GM18870 (cell line): ENCODE results near the gene CTIF.
"Not testable (repeated sequence)": the region's sequence is repeated elsewhere in the genome, so short reads cannot be mapped to it uniquely, and the experiment has no call there.

Experiments used
- ATAC-seq: cut with Tn5 transposase; IDR thresholded peaks from one replicate; pipeline ENCODE4 v1.9.1; 2021; ENCODE audit warnings: moderate library complexity; ENCODE audit not compliant: unreplicated experiment

The CTIF gene

GRCh38 chr18:48699761-48700160, 160.9 kb downstream of the CTIF start:
- ATAC-seq, result no peak

GRCh38 chr18:48700446-48700845, 161.6 kb downstream of the CTIF start:
- ATAC-seq, result no peak

- ATAC-seq, result no peak
Measured at GRCh38 chr18:48702346-48703027, 163.7 kb downstream of the CTIF start.

- no peak for ATAC-seq
Measured at GRCh38 chr18:48703028-48703386, 164.2 kb downstream of the CTIF start.

DNA sequence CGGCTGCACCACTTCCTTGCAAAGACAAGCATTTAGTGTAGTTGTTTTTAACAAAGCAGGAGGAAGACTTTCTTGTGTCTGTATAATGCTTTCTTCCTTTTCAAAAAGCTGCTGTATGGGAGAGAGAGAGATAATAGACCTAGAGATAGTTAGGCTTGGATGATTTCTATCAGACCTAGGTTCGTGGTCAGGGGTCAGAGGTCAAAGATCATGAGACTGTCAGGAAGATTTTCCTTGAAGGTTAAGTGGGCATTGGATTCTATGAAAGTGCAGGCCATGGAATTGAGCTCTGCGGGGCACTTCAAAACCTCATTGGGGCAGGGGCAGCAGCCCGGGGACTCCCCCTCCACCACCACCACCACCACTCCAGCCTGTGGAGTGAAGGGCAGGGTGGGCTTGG, 164.6 kb downstream of the CTIF start:
- no peak for ATAC-seq

DNA sequence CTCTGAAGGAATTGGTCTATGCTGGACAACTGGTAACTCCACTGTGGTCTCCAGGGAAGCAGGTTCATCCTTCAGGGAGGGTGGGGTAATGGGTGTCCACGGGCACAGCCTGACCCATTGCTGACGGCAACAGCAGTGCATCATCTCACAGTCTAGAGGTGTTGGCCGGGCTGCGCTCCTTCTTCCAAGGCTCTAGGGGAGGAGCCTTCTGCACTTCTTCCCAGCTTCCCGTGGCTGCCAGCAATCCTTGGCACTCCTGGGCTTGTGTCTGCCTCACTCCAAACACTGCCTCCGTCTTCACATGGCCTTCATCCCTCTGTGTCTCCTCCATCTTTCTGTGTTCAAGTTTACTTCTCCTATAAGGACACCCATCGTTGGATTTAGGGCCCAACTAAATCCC, 166.2 kb downstream of the CTIF start:
- ATAC-seq, result no peak

DNA sequence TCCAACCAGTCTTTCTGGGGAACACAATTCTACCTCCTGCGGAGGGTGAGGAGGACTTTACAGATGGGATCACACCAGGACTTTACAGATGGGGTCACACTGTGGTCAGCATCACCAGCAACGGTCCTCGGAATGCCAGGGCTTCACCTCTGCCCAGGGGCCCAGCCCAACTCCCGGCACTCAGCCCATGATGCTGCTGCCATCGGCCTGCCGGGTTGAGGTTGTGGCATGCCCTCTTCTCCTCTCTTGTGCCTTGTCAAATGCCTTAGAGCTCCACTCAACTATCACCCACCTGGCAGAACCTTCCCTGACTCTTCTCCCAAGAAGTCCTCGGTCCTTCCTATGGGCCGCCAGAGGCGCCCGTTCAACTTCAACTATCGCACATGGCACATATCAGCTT, 166.7 kb downstream of the CTIF start:
- ATAC-seq, result no peak

DNA sequence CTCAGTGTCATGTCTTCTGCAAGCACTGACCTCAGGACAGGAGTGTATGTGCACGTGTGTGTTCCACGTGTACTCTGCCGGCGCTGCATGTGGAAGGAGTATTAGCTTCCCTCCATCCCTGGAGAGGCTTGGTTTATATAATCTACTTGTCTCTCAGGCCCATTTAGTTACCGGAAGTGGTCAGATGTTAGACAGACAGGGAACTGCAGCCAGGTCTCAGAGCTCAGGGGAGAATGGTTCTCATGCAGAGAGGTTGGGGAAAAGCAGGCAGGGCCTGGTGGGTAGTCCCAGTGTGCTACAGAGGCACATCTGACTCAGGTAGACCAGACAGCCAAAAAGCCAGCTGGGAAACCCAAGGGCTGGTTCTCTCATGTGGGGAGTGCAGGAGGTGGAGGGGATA, 167.9 kb downstream of the CTIF start:
- ATAC-seq, result no peak

DNA sequence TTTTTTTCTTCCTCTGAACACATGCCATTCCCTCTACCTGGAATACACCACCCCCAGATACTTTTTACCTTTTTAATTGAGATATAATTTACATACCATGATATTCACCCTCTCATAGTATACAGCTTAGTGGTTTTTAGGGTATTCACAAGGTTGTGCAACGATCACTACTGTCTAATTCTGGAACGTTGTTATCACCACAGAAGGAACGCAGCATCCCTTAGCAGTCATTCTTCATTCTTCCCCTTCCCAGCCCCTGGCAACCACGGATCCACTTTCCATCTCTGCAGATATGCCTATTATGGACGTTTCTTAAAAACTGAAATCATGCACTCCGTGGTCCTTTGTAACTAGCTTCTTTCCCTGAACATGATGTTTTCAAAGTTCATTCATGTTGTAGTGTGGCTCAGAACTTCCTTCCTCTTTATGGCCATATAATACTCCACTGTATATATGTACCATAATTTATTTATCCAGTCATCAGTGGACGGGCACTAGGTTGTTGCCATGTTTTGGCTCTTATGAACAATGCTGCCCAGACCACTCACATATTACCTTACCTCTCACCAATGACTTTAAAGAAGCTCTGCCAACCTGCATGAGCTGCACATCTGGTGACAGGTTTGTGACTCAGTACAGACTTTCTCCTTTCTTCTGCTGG, 168.9 kb downstream of the CTIF start:
- ATAC-seq, result no peak

DNA sequence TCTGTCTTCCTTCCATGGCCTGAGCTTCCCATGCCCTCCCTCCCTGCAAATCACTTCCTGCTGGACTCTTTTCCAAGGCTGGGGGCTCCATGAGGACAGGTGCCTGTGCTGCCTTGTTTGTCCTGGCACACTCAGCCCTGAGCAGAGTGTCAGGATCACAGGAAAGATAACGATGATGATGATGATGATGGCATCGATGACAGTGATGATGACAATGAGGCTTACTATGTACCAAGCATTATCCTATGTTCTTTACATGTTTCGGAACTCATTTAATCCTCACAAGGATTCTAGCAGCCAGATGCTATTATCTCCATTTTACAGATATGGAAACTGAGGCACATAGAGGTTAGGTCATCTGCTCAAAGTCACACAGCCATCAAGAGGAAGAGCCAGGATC, 170.0 kb downstream of the CTIF start:
- ATAC-seq, result no peak

- no peak for ATAC-seq
Measured at GRCh38 chr18:48709371-48710062, 170.7 kb downstream of the CTIF start.

DNA sequence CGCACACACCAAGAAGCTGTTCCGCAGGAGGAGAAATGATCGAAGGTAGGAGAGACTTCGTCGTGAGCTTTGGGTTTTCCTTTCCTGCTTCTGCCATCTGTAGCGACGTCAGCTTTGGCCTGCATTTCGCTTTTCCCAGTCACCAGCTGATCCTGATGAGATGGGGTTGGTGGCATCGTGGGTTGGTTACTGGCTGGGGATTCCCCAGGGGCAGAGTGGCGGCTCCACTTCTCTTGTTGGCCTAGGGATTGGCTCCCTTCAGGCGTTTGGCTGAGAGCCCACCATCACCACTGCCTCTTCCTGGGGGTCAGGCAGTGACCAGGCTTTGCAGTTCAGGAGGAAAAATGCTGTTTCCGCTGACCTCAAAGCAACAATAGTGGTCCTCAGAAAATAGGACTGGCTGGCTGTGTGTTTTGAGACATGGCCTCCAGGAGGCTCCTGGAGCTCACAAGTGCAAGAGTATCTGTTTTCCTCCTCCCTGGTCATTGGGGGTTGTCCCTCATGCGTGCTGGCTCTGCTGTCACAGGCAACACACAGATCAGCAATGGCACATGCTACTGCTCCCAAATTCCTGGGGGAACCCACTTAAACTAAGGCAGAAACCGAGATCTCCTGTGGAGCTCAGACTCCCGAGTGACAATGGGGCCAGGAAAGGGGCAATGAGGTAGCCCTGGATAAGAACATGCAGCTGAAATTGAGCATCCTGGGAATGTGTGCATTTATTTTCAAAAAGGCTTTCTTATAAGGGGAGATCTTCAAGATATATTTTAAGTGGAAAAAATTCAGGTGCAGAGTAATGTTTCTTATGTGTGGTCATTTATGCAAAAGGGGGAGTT, 173.0 kb downstream of the CTIF start:
- ATAC-seq, result no peak

DNA sequence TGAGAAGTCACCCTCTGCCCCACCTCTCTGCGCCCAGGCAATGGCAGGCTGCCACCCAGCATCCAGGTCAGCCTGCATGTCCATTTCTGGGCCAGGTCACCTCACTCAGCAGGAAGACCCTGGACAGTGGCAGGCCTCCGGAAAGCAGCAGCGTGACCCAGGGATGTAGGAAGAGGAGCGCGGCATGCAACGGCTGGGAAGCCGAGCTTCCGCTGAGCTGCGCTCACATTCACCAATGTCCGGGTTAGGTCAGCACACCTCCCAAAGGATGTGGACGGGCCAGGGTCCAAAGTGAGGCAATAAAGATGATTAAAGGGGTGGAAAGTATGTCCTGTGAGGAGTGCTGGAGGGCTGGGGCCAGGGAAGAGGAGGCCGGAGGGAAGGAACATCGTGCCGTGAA, 174.5 kb downstream of the CTIF start:
- no peak for ATAC-seq

GRCh38 chr18:48714873-48715272, 176.0 kb downstream of the CTIF start:
- ATAC-seq, result no peak

GRCh38 chr18:48715711-48716361, 177.0 kb downstream of the CTIF start:
- ATAC-seq, result no peak

DNA sequence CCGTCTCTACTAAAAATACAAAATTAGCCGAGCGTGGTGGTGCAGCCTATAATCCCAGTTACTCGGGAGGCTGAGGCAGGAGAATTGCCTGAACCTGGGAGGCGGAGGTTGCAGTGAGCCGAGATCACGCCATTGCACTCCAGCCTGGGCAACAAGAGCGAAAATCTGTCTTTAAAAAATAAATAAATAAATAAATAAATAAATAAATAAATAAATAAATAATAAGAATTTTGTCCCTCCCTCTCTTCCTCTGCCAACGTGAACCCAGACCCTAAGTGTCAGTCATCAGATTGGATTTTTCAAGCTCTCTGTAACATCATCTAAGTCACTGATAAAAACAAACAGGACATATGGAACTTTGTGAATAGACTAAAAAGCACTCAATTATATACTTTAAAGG, 178.4 kb downstream of the CTIF start:
- not testable (repeated sequence) for ATAC-seq

DNA sequence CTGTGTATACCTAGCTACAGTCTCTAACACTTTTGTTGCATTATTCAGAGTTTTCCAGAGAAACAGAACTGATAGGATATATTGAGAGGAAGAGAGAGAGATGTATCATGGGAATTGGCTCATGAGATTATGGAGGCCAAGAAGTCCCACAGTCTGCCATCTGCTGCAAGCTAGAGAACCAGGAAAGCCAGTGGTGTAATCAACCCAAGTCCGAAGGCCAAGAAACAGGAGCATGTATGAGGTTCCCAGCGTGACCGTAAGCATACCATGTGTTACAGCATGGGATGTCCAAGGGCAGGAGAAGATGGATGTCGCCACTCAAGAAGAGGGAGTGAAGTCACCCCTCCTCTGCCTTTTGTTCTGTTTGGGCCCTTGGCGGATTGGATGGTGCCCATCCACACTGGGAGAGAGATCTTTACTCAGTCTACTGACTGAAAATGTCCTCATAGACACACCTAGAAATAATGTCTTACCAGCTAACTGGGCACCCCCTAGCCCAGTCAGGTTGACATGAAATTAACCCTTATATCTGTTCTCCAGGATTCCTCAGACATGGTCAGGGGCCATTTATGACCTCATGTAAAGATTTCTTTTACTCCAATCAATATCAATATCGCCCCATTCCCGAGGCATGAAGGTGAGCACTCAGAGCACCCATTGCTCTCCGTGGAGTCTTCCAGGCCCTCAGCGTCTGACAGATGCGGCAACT, 179.6 kb downstream of the CTIF start:
- ATAC-seq, result no peak

GRCh38 chr18:48719388-48719787, 180.6 kb downstream of the CTIF start:
- ATAC-seq, result no peak

GRCh38 chr18:48719974-48720654, 181.3 kb downstream of the CTIF start:
- ATAC-seq, result no peak

GRCh38 chr18:48720655-48721025, 181.8 kb downstream of the CTIF start:
- ATAC-seq, result no peak
